GM12864 (cell line): ENCODE measurements around the gene B4GALNT3.

ENCODE experiments used
- DNase-seq: peaks from one replicate; pipeline ENCODE4 v3.0.0-alpha.2; 2011; ENCODE audit warnings: low read depth
- H3K4me3 ChIP-seq: 2 replicates; pipeline ENCODE4 v1.5.1; 2011; ENCODE audit warnings: mild to moderate bottlenecking, low read depth, low read length, control low read depth
- CTCF ChIP-seq: IDR thresholded peaks from 2 replicates; pipeline ENCODE4 v1.5.1; 2011; ENCODE audit warnings: low read depth, mild to moderate bottlenecking, moderate library complexity, low read length, control low read depth, inconsistent platforms; ENCODE audit errors: missing control alignments

B4GALNT3 gene

GRCh38 chr12:602700-603068 is 142.9 kb downstream of the B4GALNT3 start:
- TF ChIP-seq CTCF, result no peak
- DNase-seq, result no peak
- no peak overlapping the region for H3K4me3 ChIP-seq

DNA sequence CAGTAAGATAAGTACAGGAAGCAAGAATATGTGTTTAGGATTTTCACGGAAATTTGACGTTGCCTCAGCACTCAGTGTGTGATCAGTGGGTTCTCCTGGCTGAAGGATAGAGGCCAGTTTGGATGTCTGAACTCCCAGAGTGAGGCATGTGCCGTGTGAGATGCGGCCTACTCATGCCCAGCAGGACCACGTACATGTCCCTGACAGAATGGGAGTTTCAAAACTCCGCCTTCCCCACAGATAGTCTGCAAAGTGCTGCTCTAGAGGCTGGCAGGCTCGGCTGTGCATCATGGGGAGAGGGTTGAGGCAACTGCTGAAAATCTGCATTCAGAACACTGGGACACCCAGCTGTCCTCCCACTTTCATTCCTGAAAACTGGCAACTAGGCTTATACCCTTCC is 145.2 kb downstream of the B4GALNT3 start:
- no peak for TF ChIP-seq CTCF
- DNase-seq, result no peak
- H3K4me3 ChIP-seq, result no peak overlapping the region

DNA sequence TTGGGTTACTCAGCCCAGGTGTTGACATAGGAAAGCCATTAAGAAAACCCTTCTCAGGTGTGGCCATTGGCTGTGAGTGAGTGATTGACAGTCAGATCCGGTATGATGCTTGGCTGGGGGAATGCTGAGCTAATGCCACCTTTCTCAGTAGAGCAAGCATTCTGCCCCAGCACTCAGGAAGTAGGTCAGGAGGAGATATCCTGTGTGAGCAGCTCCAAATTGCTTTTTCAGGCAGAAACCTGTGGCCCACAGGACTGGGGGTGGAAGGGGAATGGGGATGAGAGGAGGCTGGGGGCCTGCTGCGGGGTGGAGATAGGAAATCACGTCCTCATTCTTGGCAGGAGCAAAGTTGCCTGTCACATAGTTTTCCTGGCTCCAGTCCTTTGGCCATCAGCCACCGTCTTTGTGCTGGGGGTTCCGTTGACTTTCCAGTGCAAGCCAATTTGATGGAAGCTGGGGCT is 147.8 kb downstream of the B4GALNT3 start:
- DNase-seq, result no peak
- no peak overlapping the region for H3K4me3 ChIP-seq
- TF ChIP-seq CTCF, result no peak

DNA sequence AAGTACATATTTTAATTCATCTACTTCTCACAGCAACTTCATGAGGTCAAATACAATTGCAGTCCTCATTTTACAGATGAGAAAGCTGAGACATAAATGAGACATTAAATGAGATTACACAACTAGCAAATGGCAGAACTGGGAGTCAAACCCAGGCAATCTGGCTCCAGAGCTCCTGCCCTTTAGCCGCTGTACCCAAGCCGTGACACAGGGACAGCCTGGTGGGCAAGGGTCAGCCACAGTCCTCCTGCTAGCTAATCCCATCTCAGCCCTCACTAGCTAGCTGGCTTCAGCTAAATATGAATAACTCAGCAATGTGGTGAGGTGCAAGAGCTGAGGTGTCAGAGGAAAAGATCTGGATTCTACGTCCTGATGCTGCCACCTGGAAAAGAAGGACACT is 148.7 kb downstream of the B4GALNT3 start:
- H3K4me3 ChIP-seq, result no peak overlapping the region
- no peak for TF ChIP-seq CTCF
- no peak for DNase-seq

GRCh38 chr12:608921-609320 is 149.2 kb downstream of the B4GALNT3 start:
- H3K4me3 ChIP-seq, result no peak overlapping the region
- no peak for DNase-seq
- no peak for TF ChIP-seq CTCF

- TF ChIP-seq CTCF, result no peak
- DNase-seq, result no peak
- H3K4me3 ChIP-seq, result no peak overlapping the region
Measured at GRCh38 chr12:611721-612120, 152.0 kb downstream of the B4GALNT3 start.

DNA sequence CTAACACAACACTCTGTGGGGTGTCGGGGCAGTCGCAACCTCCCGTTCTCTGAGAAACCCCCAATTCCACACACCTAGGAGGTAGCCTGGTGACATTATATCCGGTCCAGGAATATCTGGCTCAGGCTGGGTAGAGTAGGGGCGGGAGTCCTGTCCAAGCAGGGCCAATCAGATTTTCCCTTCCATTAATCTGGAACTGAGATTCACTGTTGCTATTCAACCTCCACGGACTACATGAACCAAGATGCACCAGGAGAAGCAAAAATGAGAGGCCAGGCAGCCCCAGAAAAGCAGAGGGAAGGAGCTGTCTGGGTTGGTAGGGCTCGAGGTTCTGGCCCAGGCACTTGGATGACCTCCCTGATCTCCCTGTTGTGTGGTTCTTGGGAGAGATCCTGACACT is 152.6 kb downstream of the B4GALNT3 start:
- no peak for TF ChIP-seq CTCF
- H3K4me3 ChIP-seq, result no peak overlapping the region
- DNase-seq, result no peak
